CD14-positive monocyte (primary cell): Measurements from ENCODE around the gene JMJD1C. TPM values are rescaled to one million over a fixed set of nuclear protein-coding genes. Genes with fewer than 3 reads are reported as not detected.

ENCODE experiments used
- DNase-seq, 3 donors: peaks; one replicate each; pipeline ENCODE4 v3.0.0-alpha.2; 2011 to 2022
- H2AFZ ChIP-seq: 2 replicates; pipeline ENCODE4 v1.6.0; 2012; ENCODE audit warnings: mild to moderate bottlenecking, low read depth, low read length, inconsistent platforms; ENCODE audit not compliant: insufficient read depth, poor library complexity, severe bottlenecking
- H3K27ac ChIP-seq, 2 donors: 1 replicate in 1 of 2; 2 replicates in 1 of 2; pipeline ENCODE4 v1.5.1; 2012 to 2013; ENCODE audit warnings: low read length in 2 of 2, control low read depth in 1 of 2, inconsistent platforms in 1 of 2, low read depth in 1 of 2, mild to moderate bottlenecking in 1 of 2
- H3K27me3 ChIP-seq, 2 donors: one replicate each; pipeline versions ENCODE4 v1.6.0 to v1.6.1; 2011 to 2013; ENCODE audit warnings: low read length in 2 of 2; ENCODE audit not compliant: control insufficient read depth in 2 of 2, insufficient read depth in 2 of 2
- H3K36me3 ChIP-seq, 2 donors: replicated peaks in 1 of 2; 1 replicate in 1 of 2; 2 replicates in 1 of 2; pipeline versions ENCODE4 v1.5.1 to v1.6.1; 2012 to 2013; ENCODE audit warnings: low read length in 2 of 2, control low read depth in 1 of 2, inconsistent platforms in 1 of 2, mild to moderate bottlenecking in 1 of 2; ENCODE audit not compliant: insufficient read depth in 2 of 2, control insufficient read depth in 1 of 2
- H3K4me1 ChIP-seq, 2 donors: 1 replicate in 1 of 2; 2 replicates in 1 of 2; pipeline versions ENCODE4 v1.5.1 to v1.6.1; 2012 to 2013; ENCODE audit warnings: low read length in 2 of 2, control low read depth in 1 of 2, inconsistent platforms in 1 of 2, mild to moderate bottlenecking in 1 of 2, moderate library complexity in 1 of 2; ENCODE audit not compliant: insufficient read depth in 2 of 2, control insufficient read depth in 1 of 2
- H3K4me2 ChIP-seq: replicated peaks from 2 replicates; pipeline ENCODE3; 2012; ENCODE audit warnings: low read length, moderate library complexity, mild to moderate bottlenecking; ENCODE audit not compliant: poor library complexity, severe bottlenecking; ENCODE audit errors: extremely low read depth
- H3K4me3 ChIP-seq, 3 experiments: fragments of 200-600 bp in 1 of 3; sonication (generic) in 1 of 3; replicated peaks in 1 of 3; 1 replicate in 2 of 3; 2 replicates in 1 of 3; pipeline ENCODE4 v1.5.1; 2011 to 2013; ENCODE audit warnings: low read length in 3 of 3, mild to moderate bottlenecking in 3 of 3, control low read depth in 2 of 3, low read depth in 2 of 3, inconsistent platforms in 1 of 3, moderate library complexity in 1 of 3
- H3K79me2 ChIP-seq: 2 replicates; pipeline ENCODE4 v1.6.0; 2012; ENCODE audit warnings: mild to moderate bottlenecking, control low read depth, inconsistent platforms, low read length, moderate library complexity; ENCODE audit not compliant: insufficient read depth
- H3K9ac ChIP-seq: 2 replicates; pipeline ENCODE4 v1.6.0; 2017; ENCODE audit warnings: low read length, mild to moderate bottlenecking; ENCODE audit not compliant: insufficient read depth, poor library complexity, severe bottlenecking
- H3K9me3 ChIP-seq, 2 donors: replicated peaks in 1 of 2; 1 replicate in 1 of 2; 2 replicates in 1 of 2; pipeline versions ENCODE4 v1.5.1 to v1.6.1; 2012 to 2013; ENCODE audit warnings: low read length in 2 of 2, control low read depth in 1 of 2; ENCODE audit not compliant: control insufficient read depth in 1 of 2, insufficient read depth in 1 of 2
- H4K20me1 ChIP-seq: 2 replicates; pipeline ENCODE4 v1.6.0; 2012; ENCODE audit warnings: mild to moderate bottlenecking, low read length, control low read depth, moderate library complexity; ENCODE audit not compliant: insufficient read depth
- H3K27ac Mint-ChIP-seq, 7 donors: one replicate each; pipeline ENCODE4 v1.8.0; 2020; ENCODE audit warnings: mild to moderate bottlenecking in 7 of 7, mixed read lengths in 7 of 7, moderate library complexity in 6 of 7, inconsistent platforms in 2 of 7
- H3K27me3 Mint-ChIP-seq, 3 donors: one replicate each; pipeline ENCODE4 v1.8.0; 2021 to 2022; ENCODE audit warnings: low read depth in 3 of 3, mild to moderate bottlenecking in 3 of 3, mixed read lengths in 3 of 3, moderate library complexity in 3 of 3, inconsistent platforms in 1 of 3
- H3K36me3 Mint-ChIP-seq, 2 donors: one replicate each; pipeline ENCODE4 v1.8.0; 2020; ENCODE audit warnings: mixed read lengths in 2 of 2, inconsistent platforms in 1 of 2, mild to moderate bottlenecking in 1 of 2
- H3K4me1 Mint-ChIP-seq: one replicate; pipeline ENCODE4 v1.8.0; 2020; ENCODE audit warnings: mild to moderate bottlenecking, mixed read lengths
- H3K4me3 Mint-ChIP-seq, 2 donors: one replicate each; pipeline ENCODE4 v1.8.0; 2020; ENCODE audit warnings: mild to moderate bottlenecking in 2 of 2, mixed read lengths in 2 of 2, moderate library complexity in 1 of 2
- H3K9me3 Mint-ChIP-seq, 7 donors: one replicate each; pipeline ENCODE4 v1.8.0; 2020 to 2022; ENCODE audit warnings: mixed read lengths in 7 of 7, mild to moderate bottlenecking in 6 of 7, moderate library complexity in 6 of 7, inconsistent platforms in 2 of 7
- CTCF ChIP-seq: fragments of 200-600 bp; IDR thresholded peaks from one replicate; pipeline ENCODE4 v1.8.0; 2022; ENCODE audit warnings: antibody characterized with exemption, mild to moderate bottlenecking
- WGBS: methylation state at CpG from one replicate; pipeline ENCODE4 v1.1.5; 2013; ENCODE audit warnings: missing lambda C conversion rate; ENCODE audit not compliant: insufficient coverage; 5-methylcytosine and 5-hydroxymethylcytosine counted together
- intact Hi-C, 2 donors: fragments of 100-400 bp; cut with micrococcal nuclease; formaldehyde crosslinking; loops; one replicate each; pipeline versions ENCODE4 v1.15.0 to v1.15.1; 2023
- polyA plus RNA-seq, 3 donors: library from polyadenylated mRNA; depleted of rRNA in 1 of 3; unstranded in 2 of 3; stranded (reverse) in 1 of 3; fragments of 300-500 nt in 2 of 3; fragments of >200 nt in 1 of 3; fragmentation: Illumina TruSeq in 2 of 3; gene quantifications; 1 replicate in 2 of 3; 2 replicates in 1 of 3; pipeline ENCODE4 v1.2.3, GENCODE V29; 2012 to 2021

JMJD1C gene
- polyA plus RNA-seq, 3 donors, result 27.8 to 84.8 (median 46.5) TPM

- peaks cover 0 to 2% of the 10 kb centered on the region in 2 donors for H3K4me1 ChIP-seq
- H4K20me1 ChIP-seq, result peaks cover 59% of the 10 kb centered on the region
- H3K79me2 ChIP-seq, result peaks cover 9% of the 10 kb centered on the region
- Mint-ChIP-seq H3K9me3 (no peaks in the 10 kb centered on the region), H3K27me3 (peaks cover 0 to 2% (median 0%) of the 10 kb centered on the region in 3 donors), H3K36me3 (peaks cover 23 to 37% of the 10 kb centered on the region in 2 donors), H3K4me1 (peaks cover 3% of the 10 kb centered on the region), H3K4me3 (no peak overlapping the region), H3K27ac (peak overlapping the region in 2 of 7 donors; percentile 0 to 28)
- H2AFZ ChIP-seq, result no peak overlapping the region
- no peak for TF ChIP-seq CTCF
- no peak overlapping the region for H3K27ac ChIP-seq
- WGBS, result 71% methylated on average over 1 of the region's 2 CpGs
- no peaks in the 10 kb centered on the region for H3K27me3 ChIP-seq
- H3K9me3 ChIP-seq, result no peaks in the 10 kb centered on the region
- intact Hi-C loops, result no loop called here
- DNase-seq, result no peak
- no peak overlapping the region for H3K4me2 ChIP-seq
- no peak overlapping the region for H3K9ac ChIP-seq
- peaks cover 17 to 29% of the 10 kb centered on the region in 2 donors for H3K36me3 ChIP-seq
- no peak overlapping the region for H3K4me3 ChIP-seq
These were observed 304.2 kb downstream of the JMJD1C start for GRCh38 chr10:63161592-63161991.

- Mint-ChIP-seq H3K4me1 (peaks cover 20% of the 10 kb centered on the region), H3K36me3 (peaks cover 22 to 24% of the 10 kb centered on the region in 2 donors), H3K27me3 (peaks cover 0 to 2% (median 0%) of the 10 kb centered on the region in 3 donors), H3K4me3 (no peak overlapping the region), H3K9me3 (no peaks in the 10 kb centered on the region), H3K27ac (peak overlapping the region in 1 of 7 donors; percentile 20)
- Histone ChIP-seq H3K27ac (no peak overlapping the region), H3K36me3 (peaks cover 14 to 22% of the 10 kb centered on the region in 2 donors), H3K9me3 (no peaks in the 10 kb centered on the region), H3K4me3 (no peak overlapping the region), H3K9ac (no peak overlapping the region), H4K20me1 (peaks cover 84% of the 10 kb centered on the region), H3K79me2 (peaks cover 21% of the 10 kb centered on the region), H3K27me3 (no peaks in the 10 kb centered on the region), H3K4me2 (no peak overlapping the region), H3K4me1 (peaks cover 18 to 24% of the 10 kb centered on the region in 2 donors), H2AFZ (no peak overlapping the region)
- intact Hi-C loops, result loop anchor here (2.0 to 10.0 kb wide), 5 partner anchors 151 to 721 kb away; partner anchors contain the start of gene EGR2 (in 1 of the 2)
- DNase-seq, result peak; percentile 65 to 81 (median 70)
- TF ChIP-seq CTCF, result peak; percentile 91
- WGBS, result no CpG with 5 or more reads among the region's 3 CpGs
These were observed 307.7 kb downstream of the JMJD1C start for GRCh38 chr10:63157845-63158624.
